Measurements from ENCODE around the gene DDX51.

DNA sequence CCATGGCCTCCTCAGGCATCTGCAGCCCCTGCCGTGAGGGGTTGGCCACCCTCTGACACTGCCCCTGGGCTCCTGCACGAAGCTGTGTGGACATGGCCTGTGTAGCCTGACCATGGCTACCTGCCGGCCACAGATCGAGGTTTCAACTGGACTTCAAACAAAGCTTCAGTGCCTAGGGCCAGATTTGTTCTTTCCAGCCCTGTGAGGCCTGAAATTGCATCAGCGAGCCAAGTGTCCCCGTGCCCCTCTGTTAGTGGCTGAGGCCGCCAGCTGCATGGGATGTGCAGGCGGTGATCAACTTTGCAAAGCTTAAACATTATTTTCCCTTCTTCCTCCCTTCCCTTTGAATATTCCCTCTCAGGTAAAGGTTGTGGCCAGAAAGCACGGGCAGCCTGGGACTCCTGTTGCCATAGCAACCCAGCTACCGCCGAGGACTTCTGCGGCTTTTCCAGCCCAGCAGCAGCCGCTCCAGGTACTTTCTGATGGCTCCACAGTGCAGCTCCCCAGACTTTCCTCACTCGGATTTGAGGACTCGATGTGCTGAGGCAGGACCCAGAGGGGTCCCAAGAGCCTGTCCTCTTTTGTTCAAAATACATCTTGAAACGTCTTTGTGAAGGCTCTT, 35.8 kb downstream of the DDX51 start:
- TF ChIP-seq POLR2A (IDR thresholded peaks at IDR 0.05; ENCODE audit: low read length) (no peak), GATA1 (IDR thresholded peaks at IDR 0.05; ENCODE audit: low read depth, low read length) (no peak)
